Prostate gland (tissue), 2 donors: Measurements from ENCODE around the gene MAML2. TPM values are rescaled to one million over a fixed set of nuclear protein-coding genes. Genes with fewer than 3 reads are reported as not detected.

ENCODE experiments used
- DNase-seq: peaks from one replicate; pipeline ENCODE4 v3.0.0-alpha.2; 2019; ENCODE audit warnings: low spot score
- H3K27ac ChIP-seq, 2 donors: fragments of 200-600 bp; sonication (generic); 2 replicates each; pipeline ENCODE4 v1.5.1; 2017 to 2019
- H3K27me3 ChIP-seq: fragments of 200-600 bp; sonication (generic); replicated peaks from 2 replicates; pipeline ENCODE4 v1.5.1; 2019; ENCODE audit not compliant: insufficient read depth
- H3K36me3 ChIP-seq, 2 donors: fragments of 200-600 bp; sonication (generic); 1 replicate in 1 of 2; 2 replicates in 1 of 2; pipeline versions ENCODE4 v1.5.1 to v1.8.1; 2017 to 2019
- H3K4me1 ChIP-seq: fragments of 200-600 bp; sonication (generic); replicated peaks from 2 replicates; pipeline ENCODE4 v1.5.1; 2019
- H3K4me3 ChIP-seq, 2 donors: fragments of 200-600 bp; sonication (generic); 2 replicates each; pipeline ENCODE4 v1.5.1; 2017 to 2019
- H3K9me3 ChIP-seq: fragments of 200-600 bp; sonication (generic); 2 replicates; pipeline ENCODE4 v1.5.1; 2017
- CTCF ChIP-seq, 4 experiments: fragments of 200-600 bp in 2 of 4; fragments of 450-650 bp in 2 of 4; sonication (generic) in 2 of 4; IDR thresholded peaks; 1 replicate in 3 of 4; 2 replicates in 1 of 4; pipeline ENCODE4 v1.5.1; 2016 to 2019; ENCODE audit warnings: antibody characterized with exemption in 4 of 4, mild to moderate bottlenecking in 2 of 4, moderate library complexity in 2 of 4
- POLR2A ChIP-seq: fragments of 450-650 bp; IDR thresholded peaks from one replicate; pipeline ENCODE4 v1.6.1; 2016; ENCODE audit warnings: antibody characterized with exemption, mild to moderate bottlenecking
- POLR2AphosphoS5 ChIP-seq: sonication (generic); formaldehyde crosslinking; IDR thresholded peaks from one replicate; pipeline ENCODE4 v1.6.1; 2017; ENCODE audit warnings: antibody characterized with exemption
- WGBS: methylation state at CpG from one replicate; pipeline ENCODE4 v1.1.5; 2018; 5-methylcytosine and 5-hydroxymethylcytosine counted together
- intact Hi-C: fragments of 100-400 bp; cut with DNase I; formaldehyde crosslinking; loops from one replicate; pipeline ENCODE4 v1.14.2; 2022
- total RNA-seq, 2 donors: library from RNA; depleted of rRNA; stranded (reverse); fragments of >200 nt; gene quantifications; one replicate each; pipeline ENCODE4 v1.1.0, GENCODE V29; 2016

Gene MAML2
- total RNA-seq, 2 donors from 2014 or later = 28.9 to 30.4 TPM

DNA sequence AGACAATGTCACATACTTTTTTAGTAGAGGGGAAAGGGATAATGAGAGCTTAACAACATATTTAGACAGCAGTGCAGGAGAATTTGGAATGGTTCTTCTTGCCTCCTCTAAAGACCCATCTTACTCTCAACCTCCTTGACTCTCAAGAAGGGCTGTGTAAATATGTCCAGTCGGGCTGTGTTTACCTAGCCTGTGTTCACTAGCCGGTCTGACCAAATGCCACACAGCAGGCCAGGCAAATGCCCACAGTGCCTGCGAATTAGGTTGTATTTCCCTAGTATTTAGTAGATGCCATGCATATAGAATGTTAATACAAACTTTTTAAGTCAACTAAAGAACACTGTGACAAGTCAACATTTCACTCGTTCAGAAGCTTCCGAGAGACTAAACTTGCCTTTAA is 367.7 kb downstream of the MAML2 start:
- no peak for DNase-seq
- no peaks in the 10 kb centered on the region for H3K27me3 ChIP-seq
- TF ChIP-seq CTCF (IDR thresholded peaks at IDR 0.05) = no peak
- no peaks in the 10 kb centered on the region for H3K4me1 ChIP-seq
- no peak overlapping the region for H3K27ac ChIP-seq
- intact Hi-C loops = no loop called here
- no peaks in the 10 kb centered on the region for H3K9me3 ChIP-seq
- peaks cover 0 to 3% of the 10 kb centered on the region in 2 donors for H3K36me3 ChIP-seq
- H3K4me3 ChIP-seq = no peak overlapping the region
- WGBS = 88% methylated on average over 5 of the region's 5 CpGs

GRCh38 chr11:95972060-95972459 is 370.9 kb downstream of the MAML2 start:
- no peak overlapping the region for H3K4me3 ChIP-seq
- no peaks in the 10 kb centered on the region for H3K27me3 ChIP-seq
- DNase-seq = no peak
- 57% methylated on average over 2 of the region's 2 CpGs for WGBS
- no peak overlapping the region for H3K27ac ChIP-seq
- intact Hi-C loops = no loop called here
- H3K36me3 ChIP-seq = no peaks in the 10 kb centered on the region
- TF ChIP-seq POLR2AphosphoS5 (no peak), CTCF (IDR thresholded peaks at IDR 0.05) (no peak)
- H3K9me3 ChIP-seq = no peaks in the 10 kb centered on the region
- no peaks in the 10 kb centered on the region for H3K4me1 ChIP-seq

DNA sequence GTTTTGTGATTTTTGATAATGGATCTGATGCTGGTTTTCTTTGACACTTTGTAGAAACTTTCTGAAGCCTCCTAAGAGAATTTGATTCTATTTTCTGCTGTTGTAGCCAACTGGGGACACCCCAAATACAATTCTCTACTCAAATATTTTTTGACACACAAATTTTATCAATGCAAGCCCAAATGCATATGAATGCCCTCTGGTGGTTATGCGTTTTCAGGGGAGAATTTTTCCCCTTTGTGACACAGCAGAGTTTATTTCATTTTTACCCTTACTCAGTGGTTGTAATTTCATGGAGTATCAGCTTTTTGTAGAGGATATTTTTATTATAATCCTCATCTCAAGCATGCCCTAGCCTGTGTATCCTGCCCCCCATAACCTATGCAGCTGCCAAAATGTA is 374.4 kb downstream of the MAML2 start:
- H3K4me3 ChIP-seq = no peak overlapping the region
- TF ChIP-seq POLR2A = no peak
- H3K4me1 ChIP-seq = no peaks in the 10 kb centered on the region
- no peaks in the 10 kb centered on the region for H3K36me3 ChIP-seq
- H3K27ac ChIP-seq = no peak overlapping the region
- no peaks in the 10 kb centered on the region for H3K9me3 ChIP-seq
- no peaks in the 10 kb centered on the region for H3K27me3 ChIP-seq
- WGBS = 78% methylated on average over 1 of the region's 1 CpG
- no peak for DNase-seq
- intact Hi-C loops = no loop called here

DNA sequence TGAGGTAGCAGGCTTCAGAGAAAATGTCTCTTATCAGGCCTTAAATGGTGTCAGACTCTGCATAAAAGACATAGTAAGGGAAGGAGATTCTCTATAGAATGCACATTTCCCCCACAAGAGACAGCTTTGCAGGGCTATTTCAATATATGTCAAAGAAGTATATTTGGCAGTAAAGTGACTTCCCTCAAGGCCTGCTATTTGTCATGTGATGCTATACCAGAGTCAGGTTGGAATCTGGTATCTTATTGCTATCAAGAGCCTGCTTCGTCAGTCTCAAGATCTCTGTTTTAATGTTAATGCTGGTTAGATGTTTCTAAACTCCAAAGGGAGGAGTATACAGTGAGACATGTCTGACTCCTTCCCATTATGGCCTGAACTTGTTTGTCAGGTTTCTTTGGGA is 378.7 kb downstream of the MAML2 start:
- Histone ChIP-seq H3K36me3 (no peaks in the 10 kb centered on the region), H3K27ac (no peak overlapping the region), H3K4me3 (no peak overlapping the region), H3K9me3 (no peaks in the 10 kb centered on the region), H3K27me3 (no peaks in the 10 kb centered on the region), H3K4me1 (no peaks in the 10 kb centered on the region)
- intact Hi-C loops = no loop called here
- WGBS = 76% methylated on average over 1 of the region's 1 CpG
- no peak for TF ChIP-seq POLR2AphosphoS5
- TF ChIP-seq POLR2A = no peak
- no peak for TF ChIP-seq CTCF (IDR thresholded peaks at IDR 0.05)
- DNase-seq = no peak

GRCh38 chr11:95961758-95962157 is 381.2 kb downstream of the MAML2 start:
- no peak overlapping the region for H3K27ac ChIP-seq
- H3K36me3 ChIP-seq = no peaks in the 10 kb centered on the region
- no peak overlapping the region for H3K4me3 ChIP-seq
- no peak for DNase-seq
- 97% methylated on average over 1 of the region's 1 CpG for WGBS
- TF ChIP-seq POLR2AphosphoS5 (no peak), CTCF (IDR thresholded peaks at IDR 0.05) (no peak), POLR2A (no peak)
- intact Hi-C loops = no loop called here
- H3K4me1 ChIP-seq = no peaks in the 10 kb centered on the region
- no peaks in the 10 kb centered on the region for H3K9me3 ChIP-seq
- H3K27me3 ChIP-seq = no peaks in the 10 kb centered on the region

GRCh38 chr11:95950905-95951304 is 392.1 kb downstream of the MAML2 start:
- Histone ChIP-seq H3K27me3 (no peaks in the 10 kb centered on the region), H3K36me3 (no peaks in the 10 kb centered on the region), H3K4me3 (no peak overlapping the region), H3K9me3 (no peaks in the 10 kb centered on the region), H3K27ac (no peak overlapping the region), H3K4me1 (no peaks in the 10 kb centered on the region)
- DNase-seq = no peak
- intact Hi-C loops = no loop called here
- TF ChIP-seq CTCF (IDR thresholded peaks at IDR 0.05) (no peak), POLR2A (no peak), POLR2AphosphoS5 (no peak)
